HUES64 (cell line): ENCODE data around the gene FOXP1. TPM values are rescaled to one million over a fixed set of nuclear protein-coding genes. Genes with fewer than 3 reads are reported as not detected.
A peak's percentile ranks its signal among the peaks of the same experiment; 100 is the strongest.

Source experiments
- H3K27ac ChIP-seq: 2 replicates; pipeline ENCODE4 v1.7.0; 2013; ENCODE audit warnings: low read depth, low read length, inconsistent platforms
- H3K27me3 ChIP-seq: 2 replicates; pipeline ENCODE4 v1.6.1; 2013; ENCODE audit warnings: mild to moderate bottlenecking, low read length; ENCODE audit not compliant: insufficient read depth
- H3K36me3 ChIP-seq: 2 replicates; pipeline ENCODE4 v1.6.1; 2013; ENCODE audit warnings: mild to moderate bottlenecking, low read length; ENCODE audit not compliant: insufficient read depth
- H3K4me1 ChIP-seq: 2 replicates; pipeline ENCODE4 v1.6.1; 2013; ENCODE audit warnings: mild to moderate bottlenecking, low read length, moderate library complexity; ENCODE audit not compliant: insufficient read depth
- H3K4me3 ChIP-seq: 2 replicates; pipeline ENCODE4 v1.5.1; 2013; ENCODE audit warnings: mild to moderate bottlenecking, low read length, moderate library complexity
- H3K9ac ChIP-seq: 2 replicates; pipeline ENCODE4 v1.6.1; 2013; ENCODE audit warnings: mild to moderate bottlenecking, low read depth, low read length
- H3K9me3 ChIP-seq: 2 replicates; pipeline ENCODE4 v1.6.1; 2013; ENCODE audit warnings: low read depth, low read length; ENCODE audit not compliant: insufficient read depth
- WGBS: fragments of 150-250, 120-280 bp; methylation state at CpG from one replicate; pipeline ENCODE4 v1.1.7; 2013; ENCODE audit warnings: missing lambda C conversion rate; 5-methylcytosine and 5-hydroxymethylcytosine counted together
- polyA plus RNA-seq, 2 experiments: library from polyadenylated mRNA; stranded (reverse); fragments of 50-300 nt; gene quantifications; one replicate each; pipeline ENCODE4 v1.2.3, GENCODE V29; 2013

FOXP1 gene
- polyA plus RNA-seq (2013, experiment 1 of 2): 19.3 TPM
- polyA plus RNA-seq (2013, experiment 2 of 2): 18.6 TPM

DNA sequence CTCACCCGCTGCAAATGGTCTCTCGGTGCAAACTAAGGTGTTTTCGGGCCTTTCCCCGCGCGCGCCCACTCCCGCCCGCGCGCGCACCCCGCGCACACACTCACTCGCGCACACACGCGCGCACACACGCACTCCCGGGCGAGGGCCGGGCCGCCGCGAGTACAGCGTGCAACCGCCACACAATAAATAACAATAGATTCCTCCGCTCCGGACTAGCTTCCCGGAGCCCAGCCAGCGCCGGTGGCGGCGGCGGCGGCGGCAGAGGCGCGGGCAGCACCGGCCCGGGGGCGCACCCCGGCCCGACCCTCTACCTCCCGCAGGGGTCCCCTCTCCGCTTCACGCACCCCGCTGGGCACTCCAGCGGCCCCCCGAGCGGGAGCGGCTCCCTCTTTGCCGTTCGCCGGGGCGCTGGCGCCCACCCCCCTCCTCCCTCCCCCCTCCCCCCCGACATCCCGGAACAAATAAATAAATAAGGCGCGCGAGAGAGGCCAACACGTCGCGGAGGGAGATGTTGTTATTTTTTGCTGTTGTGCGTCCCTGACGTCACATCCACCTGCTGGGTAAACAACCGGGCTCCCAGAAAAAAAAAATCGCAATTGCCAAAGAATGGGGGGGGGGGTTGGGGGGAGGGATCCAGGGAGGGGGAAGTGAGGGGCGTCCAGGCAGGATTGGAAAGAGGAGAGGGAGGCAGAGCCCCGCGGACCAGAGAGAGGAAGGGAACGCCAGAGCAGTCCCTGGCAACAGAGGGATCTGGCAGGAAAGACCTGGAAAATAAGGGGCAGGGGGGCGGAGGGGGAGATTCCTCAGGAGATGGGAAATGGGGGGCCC lies at the start of gene FOXP1:
Gene FOXP1 (minus strand): TSS at position 163 of the 828 bp plus-strand sequence. CDS start 385,347 bp downstream, outside the sequence.
- Histone ChIP-seq H3K4me1 (peaks cover 29% of the 10 kb centered on the region), H3K9ac (peak within 1 kb of the TSS; percentile 82), H3K36me3 (no peaks in the 10 kb centered on the region), H3K27ac (peak within 1 kb of the TSS; percentile 84; the same call in 1 of the 2 replicates), H3K4me3 (peak within 1 kb of the TSS; percentile 67), H3K27me3 (peaks cover 32% of the 10 kb centered on the region), H3K9me3 (no peaks in the 10 kb centered on the region)
- under 1% methylated on average over 65 of the region's 75 CpGs for WGBS

DNA sequence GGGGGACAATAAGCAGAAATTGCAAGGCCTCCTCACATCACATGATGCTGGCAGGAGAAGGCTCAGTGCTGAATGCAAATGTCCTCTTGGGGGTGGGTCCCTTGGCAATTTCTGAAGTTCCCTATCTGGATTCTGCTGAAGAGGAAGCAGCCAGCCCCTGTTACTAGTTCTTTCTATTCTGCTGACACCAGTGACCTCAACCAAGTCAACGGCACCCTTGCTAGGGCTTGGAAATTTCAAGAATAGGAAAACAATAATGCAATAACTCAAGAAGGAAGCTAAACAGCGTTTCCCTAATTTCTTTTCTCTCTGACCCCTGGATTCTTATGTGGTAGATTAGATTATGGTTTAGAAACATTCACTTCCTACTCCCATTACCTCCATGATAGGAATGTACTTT lies 46.2 kb upstream of the FOXP1 start:
- WGBS: 80% methylated on average over 1 of the region's 2 CpGs
- Histone ChIP-seq H3K9me3 (no peaks in the 10 kb centered on the region), H3K27me3 (no peaks in the 10 kb centered on the region), H3K9ac (no peak overlapping the region), H3K4me1 (no peaks in the 10 kb centered on the region), H3K27ac (no peak overlapping the region), H3K4me3 (no peak overlapping the region), H3K36me3 (no peaks in the 10 kb centered on the region)

DNA sequence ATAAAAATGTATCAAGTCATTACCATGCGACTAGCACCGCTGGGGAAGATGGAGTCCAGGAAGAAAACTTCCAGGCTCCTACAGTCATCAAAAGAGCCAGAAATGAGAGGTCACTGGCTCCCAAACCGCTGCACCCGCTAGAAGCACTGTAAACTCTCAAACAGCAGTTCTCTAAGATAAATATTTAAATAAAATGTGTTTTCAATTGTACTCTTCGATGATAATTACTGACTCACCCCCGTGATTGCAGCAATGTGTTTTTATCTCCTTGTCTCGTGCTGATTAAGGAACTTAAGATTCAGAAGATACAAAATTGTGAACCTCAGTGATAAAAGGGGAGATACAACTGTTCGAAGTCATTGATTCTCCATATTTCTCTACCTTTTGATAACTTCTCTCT lies 45.8 kb upstream of the FOXP1 start:
- no peaks in the 10 kb centered on the region for H3K27me3 ChIP-seq
- WGBS: 91% methylated on average over 6 of the region's 8 CpGs
- H3K4me3 ChIP-seq: no peak overlapping the region
- H3K9ac ChIP-seq: no peak overlapping the region
- no peak overlapping the region for H3K27ac ChIP-seq
- H3K4me1 ChIP-seq: no peaks in the 10 kb centered on the region
- H3K9me3 ChIP-seq: no peaks in the 10 kb centered on the region
- no peaks in the 10 kb centered on the region for H3K36me3 ChIP-seq

DNA sequence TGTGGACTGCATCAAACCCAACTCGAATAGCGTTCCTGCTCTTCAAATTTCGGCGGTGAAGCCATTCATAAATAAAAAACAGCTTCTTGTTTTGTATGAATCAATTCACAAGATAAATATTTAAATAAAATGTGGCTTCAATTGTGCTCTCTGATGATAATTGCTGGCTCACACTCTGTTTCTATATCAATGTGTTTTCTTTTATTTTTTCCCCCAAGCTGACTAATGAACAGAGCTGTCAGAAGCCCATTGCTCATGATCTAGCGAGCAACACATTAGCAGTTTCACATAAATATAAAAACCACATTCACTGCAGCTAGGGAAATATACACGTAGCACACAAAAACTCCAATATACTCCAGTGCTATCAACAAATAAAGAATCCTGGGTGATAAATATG lies 45.0 kb upstream of the FOXP1 start:
- Histone ChIP-seq H3K4me3 (no peak overlapping the region), H3K27ac (no peak overlapping the region), H3K4me1 (no peaks in the 10 kb centered on the region), H3K9ac (no peak overlapping the region), H3K9me3 (no peaks in the 10 kb centered on the region), H3K36me3 (no peaks in the 10 kb centered on the region), H3K27me3 (no peaks in the 10 kb centered on the region)
- WGBS: 92% methylated on average over 6 of the region's 6 CpGs

DNA sequence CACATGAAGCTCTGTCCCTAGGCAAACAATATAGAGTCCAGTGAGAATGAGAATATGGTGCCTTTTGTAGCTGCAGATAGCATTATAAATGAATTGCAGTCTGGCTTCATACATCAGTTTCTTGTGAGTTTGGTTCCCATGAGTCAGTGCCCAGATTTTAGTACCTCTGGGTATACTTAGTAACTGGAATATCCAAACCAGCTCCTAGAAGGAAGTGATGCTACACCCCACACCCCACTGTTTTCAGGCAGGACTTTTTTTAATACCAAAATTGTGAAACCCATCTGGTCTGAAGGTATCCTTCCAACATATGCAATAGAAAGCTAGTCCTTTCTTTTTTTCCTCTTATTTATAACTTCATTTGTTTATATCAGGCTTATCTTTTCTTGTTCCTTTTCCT lies 42.1 kb upstream of the FOXP1 start:
- Histone ChIP-seq H3K4me3 (no peak overlapping the region), H3K9ac (no peak overlapping the region), H3K36me3 (no peaks in the 10 kb centered on the region), H3K9me3 (no peaks in the 10 kb centered on the region), H3K4me1 (no peaks in the 10 kb centered on the region), H3K27me3 (no peaks in the 10 kb centered on the region), H3K27ac (no peak overlapping the region)

DNA sequence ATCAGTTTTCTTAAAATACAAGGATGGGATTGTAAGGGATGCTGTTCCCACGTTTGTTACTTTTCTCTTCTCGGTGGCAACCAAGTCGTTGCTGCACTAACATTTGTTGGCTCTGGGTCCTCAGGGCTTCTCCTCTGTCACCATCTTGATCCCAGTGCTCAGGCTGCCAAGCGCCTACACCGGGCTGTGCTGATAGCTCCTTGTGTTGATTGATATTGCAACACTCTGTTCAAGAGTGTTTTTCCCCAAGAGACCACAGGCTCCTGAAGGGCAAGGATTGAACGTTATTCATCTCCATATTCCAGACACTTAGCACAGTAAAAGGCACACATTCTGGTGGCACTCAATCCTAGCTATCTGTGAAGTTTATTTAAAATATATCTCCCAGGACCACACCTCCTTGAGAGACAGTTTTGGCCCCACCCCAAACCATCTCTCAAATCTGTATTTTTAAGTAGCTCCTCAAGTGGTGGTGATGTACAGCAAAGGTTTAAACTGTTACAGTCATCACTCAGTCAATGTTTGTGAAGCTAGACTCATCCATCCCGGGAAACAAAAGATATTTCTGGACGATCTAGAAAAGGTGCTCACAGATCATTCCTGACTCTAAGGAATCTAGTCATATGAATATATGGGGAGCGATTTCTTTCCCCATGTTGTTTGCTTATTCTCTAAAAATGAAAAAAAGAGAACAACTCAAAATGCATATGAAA lies 38.5 kb upstream of the FOXP1 start:
- WGBS: 93% methylated on average over 9 of the region's 9 CpGs
- H3K27me3 ChIP-seq: no peaks in the 10 kb centered on the region
- no peaks in the 10 kb centered on the region for H3K36me3 ChIP-seq
- H3K9ac ChIP-seq: no peak overlapping the region
- no peaks in the 10 kb centered on the region for H3K4me1 ChIP-seq
- H3K4me3 ChIP-seq: no peak overlapping the region
- H3K27ac ChIP-seq: no peak overlapping the region
- H3K9me3 ChIP-seq: no peaks in the 10 kb centered on the region

DNA sequence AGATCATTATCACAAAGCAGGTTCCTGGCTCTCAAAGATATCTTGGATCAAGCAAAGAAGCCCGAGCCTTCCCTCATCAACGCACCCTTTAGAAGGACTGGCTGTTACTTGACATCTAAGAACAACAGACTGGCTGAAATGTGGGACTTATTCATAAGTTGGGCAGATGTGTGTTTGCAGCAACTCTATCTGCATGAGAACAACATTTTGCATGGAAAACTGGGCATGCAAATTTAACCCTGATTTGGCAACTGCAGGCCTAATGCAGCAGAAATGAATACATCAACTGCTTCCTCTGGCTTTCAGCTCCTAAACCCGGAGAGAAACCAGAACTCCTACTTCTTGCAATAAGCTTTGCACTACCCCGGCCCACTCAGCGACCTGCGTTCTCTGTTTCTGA lies 35.0 kb upstream of the FOXP1 start:
- Histone ChIP-seq H3K27ac (no peak overlapping the region), H3K4me3 (no peak overlapping the region), H3K9me3 (no peaks in the 10 kb centered on the region), H3K9ac (no peak overlapping the region), H3K4me1 (no peaks in the 10 kb centered on the region), H3K36me3 (no peaks in the 10 kb centered on the region), H3K27me3 (no peaks in the 10 kb centered on the region)
- 82% methylated on average over 6 of the region's 6 CpGs for WGBS

DNA sequence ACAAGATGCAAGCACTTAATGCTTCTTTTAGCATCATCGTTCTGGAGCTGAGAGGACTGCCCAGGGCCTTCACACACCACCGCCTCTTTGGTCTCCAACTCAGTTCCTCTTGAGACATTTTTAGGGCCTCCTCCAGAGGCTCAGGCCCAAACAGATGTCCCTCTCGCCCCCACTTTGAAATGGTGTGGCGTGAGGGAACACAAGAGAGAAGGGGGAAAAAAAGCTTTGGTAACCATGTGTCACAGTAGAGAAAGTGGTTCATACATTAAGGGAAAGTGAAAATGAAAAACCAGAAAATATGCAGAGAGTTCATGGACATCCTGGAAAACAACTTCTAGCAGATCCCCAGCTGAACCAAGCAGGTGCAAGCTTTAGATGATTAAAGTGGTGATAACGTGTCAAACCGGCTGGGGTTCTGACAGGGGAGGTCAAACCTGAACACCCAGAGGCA lies 33.1 kb upstream of the FOXP1 start:
- WGBS: 93% methylated on average over 6 of the region's 6 CpGs
- Histone ChIP-seq H3K9ac (no peak overlapping the region), H3K4me3 (no peak overlapping the region), H3K27ac (no peak overlapping the region), H3K27me3 (no peaks in the 10 kb centered on the region), H3K36me3 (no peaks in the 10 kb centered on the region), H3K4me1 (no peaks in the 10 kb centered on the region), H3K9me3 (no peaks in the 10 kb centered on the region)

DNA sequence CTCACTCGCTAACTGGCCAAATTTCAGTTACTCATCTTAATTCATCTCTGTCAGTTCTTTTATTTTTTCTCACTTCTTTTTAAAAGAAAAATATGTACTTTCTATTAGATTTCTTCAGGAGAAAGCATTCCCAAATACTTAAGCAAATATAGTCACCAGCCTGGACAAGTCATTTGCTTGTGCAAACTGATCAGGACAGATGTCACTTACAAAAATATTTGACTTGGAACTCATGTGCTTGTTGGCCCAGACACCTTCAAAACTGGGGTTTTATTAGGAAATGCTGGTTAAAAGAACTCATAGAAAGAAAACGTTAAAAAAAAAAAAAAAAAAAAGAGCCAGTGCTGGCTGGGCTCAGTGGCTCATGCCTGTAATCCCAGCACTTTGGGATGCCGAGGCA lies 31.3 kb upstream of the FOXP1 start:
- no peaks in the 10 kb centered on the region; the same call in 1 of the 2 replicates for H3K9me3 ChIP-seq
- 91% methylated on average over 3 of the region's 3 CpGs for WGBS
- H3K36me3 ChIP-seq: no peaks in the 10 kb centered on the region
- H3K27me3 ChIP-seq: no peaks in the 10 kb centered on the region
- no peak overlapping the region for H3K4me3 ChIP-seq
- no peaks in the 10 kb centered on the region for H3K4me1 ChIP-seq
- H3K27ac ChIP-seq: no peak overlapping the region
- no peak overlapping the region for H3K9ac ChIP-seq

DNA sequence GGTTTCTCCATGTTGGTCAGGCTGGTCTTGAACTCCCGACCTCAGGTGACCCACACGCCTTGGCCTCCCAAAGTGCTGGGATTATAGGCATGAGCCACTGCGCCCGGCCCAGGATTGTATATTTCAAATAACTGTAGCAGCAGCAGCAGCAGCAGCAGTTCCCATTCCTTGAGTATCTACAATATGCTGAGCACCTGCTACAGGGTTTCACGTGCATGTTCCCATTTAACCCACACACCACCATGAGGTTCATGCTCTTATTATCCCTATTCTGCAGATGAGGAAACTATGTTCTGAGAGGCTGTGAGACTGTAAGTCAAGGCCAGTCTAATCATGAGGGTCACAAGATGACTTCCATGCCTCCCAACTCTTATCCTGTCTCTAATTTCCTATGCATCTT lies 30.9 kb upstream of the FOXP1 start:
- Histone ChIP-seq H3K9me3 (no peaks in the 10 kb centered on the region; the same call in 1 of the 2 replicates), H3K4me3 (no peak overlapping the region), H3K27ac (no peak overlapping the region), H3K36me3 (no peaks in the 10 kb centered on the region), H3K9ac (no peak overlapping the region), H3K4me1 (no peaks in the 10 kb centered on the region), H3K27me3 (no peaks in the 10 kb centered on the region)
- 95% methylated on average over 5 of the region's 5 CpGs for WGBS

DNA sequence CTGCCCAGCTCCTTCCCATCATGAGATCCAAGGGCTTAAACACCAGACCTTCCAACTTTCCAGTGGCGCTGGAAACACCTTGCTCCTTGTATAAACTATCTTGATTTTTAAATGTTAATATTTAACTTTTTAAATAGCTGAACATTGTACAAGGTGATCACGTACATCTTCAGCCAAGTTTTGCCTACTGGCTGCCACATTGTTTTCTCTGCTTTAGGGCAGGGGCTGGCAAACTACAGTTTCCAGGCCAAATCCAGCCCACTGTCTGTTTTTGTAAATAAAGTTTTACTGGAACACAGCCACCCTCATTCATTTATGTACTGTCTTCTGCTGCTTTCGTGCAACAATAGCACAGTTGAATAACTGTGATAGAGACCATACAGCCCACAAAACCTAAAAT lies 27.6 kb upstream of the FOXP1 start:
- Histone ChIP-seq H3K27ac (no peak overlapping the region), H3K4me1 (no peaks in the 10 kb centered on the region), H3K4me3 (no peak overlapping the region), H3K9me3 (peaks cover 3% of the 10 kb centered on the region; the same call in 1 of the 2 replicates), H3K36me3 (no peaks in the 10 kb centered on the region), H3K27me3 (no peaks in the 10 kb centered on the region), H3K9ac (no peak overlapping the region)
- WGBS: 95% methylated on average over 2 of the region's 3 CpGs
